Hindlimb muscle (tissue), 1 donor: ENCODE data around the gene ADAMTSL1. TPM values are rescaled to one million over a fixed set of nuclear protein-coding genes. Genes with fewer than 3 reads are reported as not detected.
A peak's percentile ranks its signal among the peaks of the same experiment; 100 is the strongest.

Experiments
- DNase-seq: peaks from one replicate; pipeline ENCODE4 v3.0.0-alpha.2; 2013
- polyA plus RNA-seq: library from polyadenylated mRNA; unstranded; fragments of 120-200 nt; gene quantifications from one replicate; pipeline ENCODE4 v1.2.1, GENCODE V29; 2013; ENCODE audit not compliant: insufficient read length

The ADAMTSL1 gene
- polyA plus RNA-seq, 1 donor, result 20.7 TPM

GRCh38 chr9:18463991-18464390, 10.0 kb upstream of the ADAMTSL1 start:
- DNase-seq, result no peak

- DNase-seq, result no peak
These were observed 7.9 kb upstream of the ADAMTSL1 start for GRCh38 chr9:18466101-18466500.

GRCh38 chr9:18467696-18468095, 6.3 kb upstream of the ADAMTSL1 start:
- no peak for DNase-seq

GRCh38 chr9:18472435-18472834, 1.5 kb upstream of the ADAMTSL1 start:
- no peak for DNase-seq

- no peak for DNase-seq
These were observed 1.1 kb upstream of the ADAMTSL1 start for GRCh38 chr9:18472841-18473251.

GRCh38 chr9:18474783-18475182, 830 bp downstream of the ADAMTSL1 start:
- DNase-seq, result peak; percentile 55

GRCh38 chr9:18477121-18477660, 3.2 kb downstream of the ADAMTSL1 start:
- DNase-seq, result no peak

- DNase-seq, result no peak
These were observed 3.8 kb downstream of the ADAMTSL1 start for GRCh38 chr9:18477719-18478118.

- no peak for DNase-seq
These were observed 4.8 kb downstream of the ADAMTSL1 start for GRCh38 chr9:18478501-18479361.

GRCh38 chr9:18479405-18479804, 5.5 kb downstream of the ADAMTSL1 start:
- no peak for DNase-seq

GRCh38 chr9:18480662-18481093, 6.7 kb downstream of the ADAMTSL1 start:
- DNase-seq, result no peak

- peak; percentile 56 for DNase-seq
These were observed 8.4 kb downstream of the ADAMTSL1 start for GRCh38 chr9:18482371-18482770.

- no peak for DNase-seq
These were observed 11.8 kb downstream of the ADAMTSL1 start for GRCh38 chr9:18485714-18486113.

- peak; percentile 66 for DNase-seq
These were observed 13.7 kb downstream of the ADAMTSL1 start for GRCh38 chr9:18487611-18488010.

GRCh38 chr9:18488886-18489285, 14.9 kb downstream of the ADAMTSL1 start:
- no peak for DNase-seq

- DNase-seq, result no peak
These were observed 15.9 kb downstream of the ADAMTSL1 start for GRCh38 chr9:18489861-18490260.

- no peak for DNase-seq
These were observed 16.9 kb downstream of the ADAMTSL1 start for GRCh38 chr9:18490641-18491370.

GRCh38 chr9:18492612-18493011, 18.7 kb downstream of the ADAMTSL1 start:
- DNase-seq, result no peak

- DNase-seq, result no peak
These were observed 19.6 kb downstream of the ADAMTSL1 start for GRCh38 chr9:18493451-18493993.

- DNase-seq, result no peak
These were observed 21.1 kb downstream of the ADAMTSL1 start for GRCh38 chr9:18495065-18495464.

GRCh38 chr9:18496256-18497000, 22.5 kb downstream of the ADAMTSL1 start:
- no peak for DNase-seq

GRCh38 chr9:18499062-18499461, 25.1 kb downstream of the ADAMTSL1 start:
- DNase-seq, result no peak
